CD4-positive, alpha-beta T cell treated with Interleukin-12 subunit alpha and Interleukin-12 subunit beta, for 1 hour (primary cell): Measurements from ENCODE around the gene LDB1.
A peak's percentile ranks its signal among the peaks of the same experiment; 100 is the strongest.

Experiments
- DNase-seq: peaks from one replicate; pipeline ENCODE4 v3.0.0-alpha.2; 2020

Gene LDB1, protein sequence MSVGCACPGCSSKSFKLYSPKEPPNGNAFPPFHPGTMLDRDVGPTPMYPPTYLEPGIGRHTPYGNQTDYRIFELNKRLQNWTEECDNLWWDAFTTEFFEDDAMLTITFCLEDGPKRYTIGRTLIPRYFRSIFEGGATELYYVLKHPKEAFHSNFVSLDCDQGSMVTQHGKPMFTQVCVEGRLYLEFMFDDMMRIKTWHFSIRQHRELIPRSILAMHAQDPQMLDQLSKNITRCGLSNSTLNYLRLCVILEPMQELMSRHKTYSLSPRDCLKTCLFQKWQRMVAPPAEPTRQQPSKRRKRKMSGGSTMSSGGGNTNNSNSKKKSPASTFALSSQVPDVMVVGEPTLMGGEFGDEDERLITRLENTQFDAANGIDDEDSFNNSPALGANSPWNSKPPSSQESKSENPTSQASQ

DNA sequence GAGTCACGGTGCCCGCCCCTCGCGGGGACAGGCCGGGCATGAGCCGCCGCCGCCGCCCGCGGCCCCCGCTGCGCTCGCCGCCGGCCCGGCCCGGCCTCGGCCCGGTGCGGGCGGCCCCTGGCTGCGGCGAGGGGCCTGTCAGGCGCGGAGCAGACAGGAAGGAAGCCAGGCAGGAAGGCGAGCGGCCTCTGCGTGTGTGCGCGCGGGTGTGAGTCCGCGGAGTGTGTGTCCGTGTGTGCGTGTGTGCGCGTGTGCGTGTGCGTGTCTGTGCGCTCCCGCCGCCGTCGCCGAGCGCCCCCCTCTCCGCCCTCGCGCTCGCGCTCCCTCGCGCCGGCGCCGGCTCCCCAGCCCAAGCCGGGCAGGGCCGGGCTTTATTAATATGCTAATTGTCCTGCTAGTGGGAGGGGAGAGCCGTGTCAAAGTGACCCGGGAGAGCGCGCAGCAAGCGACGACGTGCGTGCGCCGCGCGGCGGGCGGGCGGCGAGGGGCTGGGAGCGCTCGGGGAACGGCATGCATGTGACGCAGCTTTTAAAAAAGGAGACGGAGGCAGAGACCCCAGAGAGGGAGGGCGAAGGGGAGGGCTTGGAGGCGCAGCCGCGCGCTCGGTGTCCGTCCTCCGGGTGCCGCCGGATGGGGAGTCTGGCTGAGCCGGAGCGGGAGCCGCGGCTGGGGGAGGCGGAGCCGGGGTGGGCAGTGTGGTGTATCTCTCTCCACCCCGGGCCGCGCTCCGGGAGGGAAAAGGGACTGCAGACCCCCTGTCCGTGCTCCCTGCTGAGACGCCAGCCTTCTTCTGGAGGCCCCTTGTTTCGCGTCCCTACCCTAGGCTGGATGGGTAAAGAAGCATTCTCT lies at the start of gene LDB1:
LDB1 (minus strand) TSS at position 227 of the 849 bp plus-strand sequence. CDS start 258 bp downstream, outside the sequence.
- DNase-seq = peak; percentile 80

DNA sequence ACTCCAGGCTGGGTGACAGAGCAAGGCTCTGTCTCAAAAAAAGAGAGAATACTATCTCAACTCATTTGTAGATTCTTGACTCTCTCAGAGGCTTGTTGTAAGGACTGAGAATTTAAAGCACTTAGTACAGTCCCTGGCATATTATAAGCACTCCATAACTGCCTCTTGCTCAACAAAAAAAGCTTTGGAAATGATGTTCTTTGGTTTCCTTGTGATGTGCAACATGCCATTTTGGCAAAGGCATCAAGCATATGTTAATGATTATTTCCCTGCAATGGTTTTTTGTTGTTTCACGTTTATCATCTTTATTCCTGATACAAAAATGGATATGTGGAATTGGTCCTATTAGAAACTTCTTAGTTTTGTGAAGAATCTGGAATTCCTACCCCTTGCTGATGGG lies 47.7 kb upstream of the LDB1 start:
- no peak for DNase-seq

DNA sequence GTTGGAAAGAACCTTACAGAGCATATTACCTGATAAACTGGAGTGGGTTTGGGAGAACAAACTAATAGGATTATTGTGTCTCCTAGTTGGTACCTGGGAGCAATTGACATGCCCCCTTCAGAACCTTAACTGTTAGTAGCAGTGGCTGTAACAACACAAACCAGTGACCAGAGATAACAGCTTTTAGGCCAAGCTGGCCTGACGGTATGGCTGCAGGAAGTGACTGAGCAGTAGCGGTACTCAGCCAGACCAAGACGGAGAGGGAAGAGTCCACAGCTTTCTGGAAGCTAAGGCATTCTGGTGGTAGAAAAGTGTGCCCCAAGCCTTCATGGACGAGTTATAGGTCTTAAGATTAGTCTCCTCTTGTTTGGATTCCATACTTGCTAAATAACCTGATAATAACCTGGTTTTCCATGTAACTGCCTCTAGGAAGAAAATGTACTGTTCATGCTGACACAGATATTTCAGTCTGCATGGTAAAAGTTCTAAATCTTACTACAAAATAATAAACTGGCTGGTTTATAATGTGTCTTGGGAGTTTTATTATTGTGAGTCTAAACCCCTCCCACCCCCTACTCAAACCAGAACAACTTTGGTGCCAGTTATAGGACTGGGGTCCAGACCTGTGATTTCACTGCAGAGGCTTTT lies 43.3 kb upstream of the LDB1 start:
- no peak for DNase-seq

DNA sequence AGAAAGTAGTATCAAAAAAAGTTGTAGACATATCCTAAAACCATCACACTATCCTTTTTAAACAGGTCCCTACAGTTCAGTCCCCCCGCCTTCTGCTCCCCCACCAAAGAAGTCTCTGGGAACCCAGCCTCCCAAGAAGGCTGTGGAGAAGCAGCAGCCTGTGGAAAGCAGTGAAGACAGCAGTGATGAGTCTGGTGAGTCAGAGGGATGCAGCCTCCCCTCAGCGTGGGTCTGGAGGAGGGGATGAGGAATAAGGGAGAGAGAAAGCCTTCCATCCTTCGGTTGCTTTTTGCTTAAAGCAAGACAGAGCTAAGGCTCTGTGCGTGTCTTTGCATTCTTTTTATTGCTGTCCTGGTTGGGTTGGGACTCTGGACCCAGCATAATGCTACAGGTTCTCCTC lies 39.7 kb upstream of the LDB1 start:
- DNase-seq = no peak

DNA sequence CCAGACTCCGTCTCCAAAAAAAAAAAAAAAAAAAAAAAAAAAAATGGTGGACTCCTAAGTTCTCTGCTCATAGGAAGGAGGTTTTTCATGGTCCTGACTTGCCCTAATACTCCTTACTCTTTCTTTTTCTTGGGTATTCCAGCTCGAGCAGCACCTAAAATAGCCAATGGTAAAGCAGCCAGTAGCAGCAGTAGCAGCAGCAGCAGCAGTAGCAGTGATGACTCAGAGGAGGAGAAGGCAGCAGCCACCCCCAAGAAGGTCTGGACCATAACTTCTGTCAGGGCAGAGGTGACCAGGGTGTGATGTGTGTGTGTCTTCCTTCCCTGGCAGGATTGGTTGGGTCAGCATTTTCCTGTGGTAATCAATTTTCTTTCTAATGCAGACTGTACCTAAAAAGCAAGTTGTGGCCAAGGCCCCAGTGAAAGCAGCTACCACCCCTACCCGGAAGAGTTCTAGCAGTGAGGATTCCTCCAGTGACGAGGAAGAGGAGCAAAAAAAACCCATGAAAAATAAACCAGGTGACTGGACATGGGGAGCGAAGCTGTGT lies 39.0 kb upstream of the LDB1 start:
- DNase-seq = no peak

DNA sequence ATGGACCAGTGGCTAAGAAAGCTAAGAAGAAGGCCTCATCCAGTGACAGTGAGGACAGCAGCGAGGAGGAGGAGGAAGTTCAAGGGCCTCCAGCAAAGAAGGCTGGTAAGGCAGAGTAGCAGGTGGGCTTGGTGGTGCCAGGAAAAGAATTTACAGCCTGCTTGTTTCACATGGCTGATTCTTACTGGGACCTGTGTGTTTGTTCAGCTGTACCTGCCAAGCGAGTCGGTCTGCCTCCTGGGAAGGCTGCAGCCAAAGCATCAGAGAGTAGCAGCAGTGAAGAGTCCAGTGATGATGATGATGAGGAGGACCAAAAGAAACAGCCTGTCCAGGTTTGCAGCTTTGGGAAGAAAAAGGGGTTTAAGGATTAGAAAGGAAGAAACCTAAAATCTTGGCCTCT lies 37.1 kb upstream of the LDB1 start:
- DNase-seq = no peak

DNA sequence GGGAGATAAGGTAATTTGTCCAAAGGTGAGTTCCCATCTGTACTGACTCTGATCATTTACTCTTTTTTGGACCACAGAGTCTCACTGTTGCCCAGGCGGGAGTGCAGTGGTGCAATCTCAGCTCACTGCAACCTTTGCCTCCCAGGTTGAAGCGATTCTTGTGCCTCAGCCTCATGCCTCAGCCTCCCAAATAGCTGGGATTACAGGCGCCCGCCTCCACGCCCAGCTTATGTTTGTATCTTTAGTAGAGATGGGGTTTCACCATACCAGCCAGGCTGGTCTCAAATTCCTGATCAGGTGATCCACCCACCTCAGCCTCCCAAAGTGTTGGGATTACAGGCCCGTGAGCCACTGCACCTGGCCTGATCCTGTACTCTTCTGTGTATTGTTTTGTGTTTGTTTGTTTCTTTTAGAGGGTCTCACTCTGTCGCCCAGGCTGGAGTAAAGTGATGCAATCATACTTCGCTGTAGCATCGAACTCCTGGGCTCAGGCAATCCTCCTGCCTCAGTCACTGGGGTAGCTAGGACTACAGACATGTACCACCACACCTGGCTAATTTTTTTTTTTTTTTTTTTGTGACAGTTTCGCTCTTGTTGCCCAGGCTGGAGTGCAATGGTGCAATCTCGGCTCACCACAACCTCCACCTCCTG lies 34.4 kb upstream of the LDB1 start:
- DNase-seq = no peak

DNA sequence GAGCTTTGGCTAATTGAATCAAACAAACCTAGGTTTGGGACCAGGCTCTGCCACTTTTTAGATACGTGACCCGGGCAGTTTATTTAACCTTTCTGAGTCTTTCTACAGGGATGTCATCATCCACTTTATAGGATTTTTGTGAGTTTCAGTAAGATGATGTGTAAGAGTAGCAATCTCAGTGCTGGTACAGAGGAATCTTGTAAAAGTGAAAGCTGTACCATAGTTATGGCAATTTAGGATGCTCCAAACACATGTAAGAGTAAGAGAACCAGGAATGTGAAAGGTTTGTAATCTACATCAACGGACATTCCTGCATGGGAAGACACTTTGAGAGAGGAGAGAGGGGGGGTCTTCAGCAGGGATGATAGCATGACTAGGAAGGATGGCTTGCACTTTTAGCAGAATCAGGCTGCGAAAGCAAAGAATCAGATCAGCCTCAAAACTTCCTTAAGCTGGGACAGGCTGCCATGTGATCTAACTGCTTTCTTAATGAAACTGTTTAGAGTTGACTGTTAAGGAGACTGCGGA lies 33.0 kb upstream of the LDB1 start:
- no peak for DNase-seq

DNA sequence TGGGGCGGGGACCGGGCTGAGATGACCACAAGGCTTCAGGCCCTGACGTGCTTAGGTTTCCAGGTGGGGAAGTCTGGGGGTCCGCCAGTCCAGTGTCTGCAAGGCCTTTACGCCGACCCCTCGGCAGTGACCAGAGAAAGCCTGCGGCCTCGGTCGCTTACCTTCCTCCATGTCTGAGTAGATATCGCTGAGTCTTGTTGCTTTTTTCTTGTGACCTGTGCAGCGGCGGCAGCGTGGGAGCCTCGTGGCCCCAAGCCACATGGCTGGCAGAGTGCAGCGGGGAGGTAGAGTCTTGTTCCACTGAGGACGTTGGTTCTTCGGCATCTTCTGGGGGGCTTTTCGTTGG lies 32.4 kb upstream of the LDB1 start:
- DNase-seq = no peak

DNA sequence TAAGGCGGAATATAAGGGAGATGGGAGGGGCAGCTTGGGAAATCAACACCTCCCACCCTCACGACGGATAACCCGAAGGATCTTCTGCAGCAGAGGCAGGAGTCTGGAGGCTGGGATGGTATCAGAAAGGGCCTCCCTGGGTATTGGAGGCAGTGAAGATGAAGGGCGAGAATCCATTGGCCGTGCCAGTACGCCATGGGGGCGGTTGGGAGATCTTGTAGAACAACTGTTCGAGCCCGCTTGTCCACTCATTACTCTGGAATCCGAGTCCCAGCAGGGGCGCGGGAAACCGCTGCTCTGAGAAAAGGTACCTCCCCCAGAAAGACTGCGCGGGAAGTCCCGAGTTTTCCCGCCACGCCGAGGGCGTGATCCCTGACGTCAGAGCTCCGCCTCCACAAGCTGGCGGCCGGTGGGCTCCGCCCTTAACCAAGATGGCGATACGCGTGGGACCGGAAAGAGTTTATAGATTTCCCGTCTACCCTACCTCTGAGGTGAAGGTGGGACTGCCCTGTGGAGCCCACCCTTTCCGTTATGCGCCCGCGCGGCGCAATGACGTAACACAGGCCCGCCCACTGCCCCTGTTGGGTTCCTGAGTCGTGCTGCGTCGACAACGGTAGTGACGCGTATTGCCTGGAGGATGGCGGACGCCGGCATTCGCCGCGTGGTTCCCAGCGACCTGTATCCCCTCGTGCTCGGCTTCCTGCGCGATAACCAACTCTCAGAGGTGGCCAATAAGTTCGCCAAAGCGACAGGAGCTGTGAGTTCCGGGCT lies 31.8 kb upstream of the LDB1 start, which contains the start of gene NOLC1:
NOLC1 (plus strand) TSS at position 616 of the 771 bp plus-strand sequence; CDS start at position 638, 22 bp downstream.
- peak; percentile 100 for DNase-seq

DNA sequence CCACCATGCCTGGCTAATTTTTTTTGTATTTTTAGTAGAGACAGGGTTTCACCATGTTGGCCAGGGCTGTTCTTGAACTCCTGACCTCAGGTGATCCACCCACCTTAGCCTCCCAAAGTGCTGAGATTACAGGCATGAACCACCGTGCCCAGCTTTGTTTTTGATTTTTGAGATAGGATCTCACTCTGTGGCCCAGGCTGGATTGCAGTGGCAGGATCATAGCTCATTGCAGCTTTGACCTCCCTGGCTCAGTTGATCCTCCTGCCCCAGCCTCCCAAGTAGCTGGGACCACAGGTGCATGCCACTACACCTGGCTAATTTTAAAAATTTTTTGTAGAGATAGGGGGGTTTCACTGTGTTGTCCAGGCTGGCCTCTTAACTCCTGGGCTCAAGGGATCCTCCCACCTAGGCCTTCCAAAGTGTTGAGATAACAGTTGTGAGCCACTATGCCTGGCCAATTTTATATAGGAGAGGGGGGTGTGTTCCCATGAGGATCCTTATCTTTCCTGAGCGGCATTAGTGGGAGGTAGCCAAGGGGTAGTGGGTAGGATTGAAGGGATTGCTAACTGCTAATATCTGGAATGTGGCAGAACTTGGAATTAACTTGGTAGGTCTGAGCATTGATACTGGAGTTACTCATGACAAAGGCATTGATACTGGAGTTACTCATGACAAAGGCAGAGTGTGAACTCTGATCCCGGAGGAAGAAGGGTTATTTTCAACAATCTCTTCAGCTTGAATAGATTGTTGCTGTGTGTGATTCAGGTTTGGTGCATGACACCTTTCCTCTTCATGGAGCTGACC lies 31.0 kb upstream of the LDB1 start:
- no peak for DNase-seq

DNA sequence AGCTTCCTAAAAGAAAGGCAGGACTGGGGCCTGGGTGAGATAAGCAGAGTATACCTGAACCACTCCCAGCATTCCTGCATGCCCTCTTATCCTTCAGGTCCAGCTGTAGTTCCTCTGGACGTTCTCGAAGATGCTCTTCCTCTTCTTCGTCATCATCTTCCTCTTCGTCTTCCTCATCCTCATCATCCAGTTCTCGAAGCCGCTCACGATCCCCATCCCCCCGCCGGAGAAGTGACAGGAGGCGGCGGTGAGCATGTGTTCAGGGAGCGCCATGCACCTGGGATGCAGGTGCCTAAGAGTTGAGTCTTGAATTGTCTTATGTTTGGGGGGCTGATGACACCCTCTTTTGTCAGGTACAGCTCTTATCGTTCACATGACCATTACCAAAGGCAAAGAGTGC lies 28.1 kb upstream of the LDB1 start:
- DNase-seq = no peak

DNA sequence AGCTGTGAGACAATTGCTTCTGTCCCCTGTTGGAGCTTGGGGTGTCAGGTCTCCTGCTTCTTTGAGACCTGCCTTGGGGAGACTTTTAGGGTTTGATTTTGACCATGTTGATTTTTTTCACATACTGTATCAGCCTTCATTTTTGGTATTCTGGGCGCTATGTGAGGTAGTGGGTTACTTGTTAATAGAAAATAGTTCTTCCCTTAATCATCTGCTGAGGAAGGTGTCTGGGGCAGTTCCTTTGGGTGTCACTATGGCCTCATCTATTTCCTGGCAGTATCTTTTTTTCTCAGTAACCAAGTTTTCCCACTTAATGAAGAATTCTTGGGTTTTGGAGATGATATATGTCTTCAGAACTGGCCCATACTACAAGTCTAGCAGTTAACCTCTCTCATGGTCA lies 27.4 kb upstream of the LDB1 start:
- DNase-seq = no peak

DNA sequence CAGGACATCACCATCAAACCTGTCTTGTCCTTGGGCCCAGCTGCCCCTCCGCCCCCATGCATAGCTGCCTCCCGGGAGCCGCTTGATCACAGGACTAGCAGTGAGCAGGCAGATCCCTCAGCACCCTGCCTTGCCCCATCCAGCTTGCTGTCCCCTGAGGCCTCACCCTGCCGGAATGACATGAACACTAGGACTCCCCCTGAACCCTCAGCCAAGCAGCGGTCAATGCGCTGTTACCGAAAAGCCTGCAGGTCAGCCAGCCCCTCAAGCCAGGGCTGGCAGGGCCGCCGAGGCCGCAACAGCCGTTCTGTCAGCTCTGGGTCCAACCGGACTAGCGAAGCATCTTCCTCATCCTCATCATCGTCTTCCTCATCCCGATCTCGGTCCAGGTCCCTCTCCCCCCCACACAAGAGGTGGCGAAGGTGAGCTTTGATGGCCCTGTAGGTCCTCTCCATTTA lies 26.8 kb upstream of the LDB1 start:
- no peak for DNase-seq

DNA sequence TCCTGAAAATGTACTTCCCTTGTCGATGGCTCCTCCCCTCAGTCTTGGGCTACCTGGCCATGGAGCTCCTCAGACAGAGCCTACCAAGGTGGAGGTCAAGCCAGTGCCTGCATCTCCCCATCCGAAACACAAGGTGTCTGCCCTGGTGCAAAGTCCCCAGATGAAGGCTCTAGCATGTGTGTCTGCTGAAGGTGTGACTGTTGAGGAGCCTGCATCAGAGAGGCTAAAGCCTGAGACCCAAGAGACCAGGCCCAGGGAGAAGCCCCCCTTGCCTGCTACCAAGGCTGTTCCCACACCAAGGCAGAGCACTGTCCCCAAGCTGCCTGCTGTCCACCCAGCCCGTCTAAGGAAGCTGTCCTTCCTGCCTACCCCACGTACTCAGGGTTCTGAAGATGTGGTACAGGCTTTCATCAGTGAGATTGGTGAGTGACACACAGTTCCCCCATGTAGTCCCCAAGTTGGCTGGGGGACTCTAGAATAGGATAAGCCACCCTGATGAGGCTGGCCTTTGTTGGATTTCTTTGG lies 21.5 kb upstream of the LDB1 start:
- no peak for DNase-seq

DNA sequence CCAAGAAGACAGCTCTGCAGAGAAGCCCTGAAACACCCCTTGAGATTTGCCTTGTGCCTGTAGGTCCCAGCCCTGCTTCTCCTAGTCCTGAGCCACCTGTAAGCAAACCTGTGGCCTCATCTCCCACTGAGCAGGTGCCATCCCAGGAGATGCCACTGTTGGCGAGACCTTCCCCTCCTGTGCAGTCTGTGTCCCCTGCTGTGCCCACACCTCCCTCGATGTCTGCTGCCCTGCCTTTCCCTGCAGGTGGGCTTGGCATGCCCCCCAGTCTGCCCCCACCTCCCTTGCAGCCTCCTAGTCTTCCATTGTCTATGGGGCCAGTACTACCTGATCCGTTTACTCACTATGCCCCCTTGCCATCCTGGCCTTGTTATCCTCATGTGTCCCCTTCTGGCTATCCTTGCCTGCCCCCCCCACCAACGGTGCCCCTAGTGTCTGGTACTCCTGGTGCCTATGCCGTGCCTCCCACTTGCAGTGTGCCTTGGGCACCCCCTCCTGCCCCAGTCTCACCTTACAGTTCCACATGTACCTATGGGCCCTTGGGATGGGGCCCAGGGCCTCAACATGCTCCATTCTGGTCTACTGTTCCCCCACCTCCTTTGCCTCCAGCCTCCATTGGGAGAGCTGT lies 20.9 kb upstream of the LDB1 start:
- no peak for DNase-seq

DNA sequence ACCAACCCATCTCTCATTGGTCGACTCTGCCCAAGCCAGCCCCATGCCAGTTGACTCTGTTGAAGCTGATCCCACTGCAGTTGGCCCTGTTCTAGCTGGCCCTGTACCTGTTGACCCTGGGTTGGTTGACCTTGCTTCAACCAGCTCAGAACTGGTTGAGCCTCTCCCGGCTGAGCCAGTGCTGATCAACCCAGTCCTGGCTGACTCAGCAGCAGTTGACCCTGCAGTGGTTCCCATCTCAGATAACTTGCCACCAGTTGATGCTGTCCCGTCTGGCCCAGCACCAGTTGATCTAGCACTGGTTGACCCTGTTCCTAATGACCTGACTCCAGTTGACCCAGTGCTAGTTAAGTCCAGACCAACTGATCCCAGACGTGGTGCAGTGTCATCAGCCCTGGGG lies 20.1 kb upstream of the LDB1 start:
- DNase-seq = no peak

DNA sequence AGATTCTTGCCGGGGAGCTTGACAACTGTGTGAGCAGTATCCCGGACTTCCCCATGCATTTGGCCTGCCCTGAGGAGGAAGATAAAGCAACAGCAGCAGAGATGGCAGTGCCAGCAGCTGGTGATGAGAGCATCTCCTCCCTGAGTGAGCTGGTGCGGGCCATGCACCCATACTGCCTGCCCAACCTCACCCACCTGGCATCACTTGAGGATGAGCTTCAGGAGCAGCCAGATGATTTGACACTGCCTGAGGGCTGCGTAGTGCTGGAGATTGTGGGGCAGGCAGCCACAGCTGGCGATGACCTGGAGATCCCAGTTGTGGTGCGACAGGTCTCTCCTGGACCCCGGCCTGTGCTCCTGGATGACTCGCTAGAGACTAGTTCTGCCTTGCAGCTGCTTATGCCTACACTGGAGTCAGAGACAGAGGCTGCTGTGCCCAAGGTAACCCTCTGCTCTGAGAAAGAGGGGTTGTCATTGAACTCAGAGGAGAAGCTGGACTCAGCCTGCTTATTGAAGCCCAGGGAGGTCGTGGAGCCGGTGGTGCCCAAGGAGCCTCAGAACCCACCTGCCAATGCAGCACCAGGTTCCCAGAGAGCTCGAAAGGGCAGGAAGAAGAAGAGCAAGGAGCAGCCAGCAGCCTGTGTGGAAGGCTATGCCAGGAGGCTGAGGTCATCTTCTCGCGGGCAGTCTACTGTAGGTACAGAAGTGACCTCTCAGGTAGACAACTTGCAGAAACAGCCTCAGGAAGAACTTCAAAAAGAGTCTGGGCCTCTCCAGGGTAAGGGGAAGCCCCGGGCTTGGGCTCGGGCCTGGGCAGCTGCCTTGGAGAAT lies 19.3 kb upstream of the LDB1 start:
- DNase-seq = no peak

DNA sequence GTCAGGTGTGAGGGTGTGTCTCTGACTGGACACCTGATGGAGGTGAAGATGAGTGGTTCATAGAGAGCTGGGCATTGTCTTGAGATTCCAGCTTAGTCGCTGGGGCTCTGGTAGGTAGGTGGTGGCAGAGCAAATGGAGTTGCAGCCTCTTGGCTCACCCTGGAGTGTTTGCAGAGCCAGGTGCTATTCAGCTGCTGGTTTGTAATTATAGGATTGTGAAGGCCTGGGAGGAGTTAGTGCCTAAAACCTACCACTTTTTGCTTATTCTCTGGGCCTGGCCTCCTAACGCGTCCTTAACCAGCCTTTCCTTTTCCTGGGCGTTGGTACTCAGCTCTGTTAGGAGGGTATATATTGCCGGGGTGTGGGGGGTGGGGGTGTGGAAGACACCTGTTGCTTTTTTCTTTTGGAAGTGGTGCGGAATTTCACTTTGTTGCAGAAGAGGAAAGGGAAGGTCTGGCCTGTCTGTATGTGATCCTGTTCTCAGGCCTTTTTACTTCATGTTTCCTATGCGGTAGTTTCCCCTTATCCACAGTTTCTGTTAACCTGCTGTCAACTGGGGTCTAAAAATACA lies 15.9 kb upstream of the LDB1 start:
- no peak for DNase-seq
